ENCODE results near the gene RPP21.
"Not testable (repeated sequence)": the region's sequence is repeated elsewhere in the genome, so short reads cannot be mapped to it uniquely, and the experiment has no call there.

RPP21 gene

GRCh38 chr6:30329331-30329730, 15.6 kb upstream of the RPP21 start:
- FAIRE-seq: no peak
- DNase-seq (ENCODE audit: low spot score): no peak

- FAIRE-seq: no peak
Observed at GRCh38 chr6:30331981-30332380, 13.0 kb upstream of the RPP21 start.

DNA sequence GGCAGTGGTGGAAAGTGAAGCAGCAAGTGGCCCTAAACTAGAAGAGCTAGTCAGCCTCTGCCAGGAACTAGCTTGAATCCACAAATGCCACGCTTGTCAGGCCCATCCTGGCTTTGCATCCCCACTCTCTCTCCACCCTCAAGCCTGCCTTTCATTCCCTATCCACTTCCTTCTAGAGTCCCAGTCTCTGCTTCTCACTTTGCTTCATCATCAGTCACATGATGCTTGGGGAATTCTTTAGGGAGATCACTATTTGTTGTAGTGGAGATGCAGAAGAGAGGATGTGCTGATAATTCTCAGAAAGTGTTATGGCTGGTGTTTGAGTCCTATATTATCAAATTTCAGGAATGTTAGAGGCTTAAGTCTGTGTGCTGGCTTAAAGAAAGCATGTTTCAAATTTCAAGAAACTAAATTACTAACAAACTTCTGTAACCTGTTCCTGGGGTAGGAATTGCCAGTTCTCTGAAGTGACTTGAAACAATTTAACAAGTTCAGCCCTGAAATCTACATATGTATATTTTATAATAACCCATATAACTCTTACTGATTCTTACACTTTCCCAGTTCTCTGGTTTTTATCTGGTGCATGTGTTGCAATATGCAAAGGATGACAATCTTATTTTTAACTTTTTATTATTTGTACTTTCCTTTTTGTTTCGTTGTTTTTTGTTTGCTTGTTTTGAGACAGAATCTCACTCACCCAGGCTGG, 10.7 kb upstream of the RPP21 start:
- no peak for FAIRE-seq
- no peak for DNase-seq (ENCODE audit: low spot score)

More at GRCh38 chr6:30331981-30332380, 13.0 kb upstream of the RPP21 start:
- no peak for DNase-seq (ENCODE audit: low spot score)

DNA sequence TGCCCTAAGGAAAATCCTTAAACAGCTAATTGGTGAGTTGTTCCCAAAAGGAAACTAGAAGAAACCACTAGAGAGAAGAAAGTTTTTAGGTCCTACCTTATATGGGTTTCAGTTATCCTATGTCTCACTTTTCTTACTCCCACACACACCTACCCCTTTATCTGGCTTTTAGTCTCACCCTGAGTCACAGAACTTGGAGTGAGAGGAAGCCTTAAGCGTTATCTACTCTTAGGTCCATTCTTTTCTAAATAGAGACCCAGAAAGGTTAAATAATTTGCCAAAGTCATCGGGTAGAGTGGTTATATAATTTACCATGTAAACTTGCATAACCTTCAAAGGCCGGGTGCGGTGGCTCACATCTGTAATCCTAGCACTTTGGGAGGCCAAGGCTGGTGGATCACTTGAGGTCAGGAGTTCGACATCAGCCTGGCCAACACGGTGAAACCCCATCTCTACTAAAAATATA, 4.3 kb upstream of the RPP21 start:
- FAIRE-seq (no peak), DNase-seq (ENCODE audit: low spot score) (no peak)

GRCh38 chr6:30341218-30341617, 3.7 kb upstream of the RPP21 start:
- FAIRE-seq: no peak
- DNase-seq (ENCODE audit: low spot score): no peak

DNA sequence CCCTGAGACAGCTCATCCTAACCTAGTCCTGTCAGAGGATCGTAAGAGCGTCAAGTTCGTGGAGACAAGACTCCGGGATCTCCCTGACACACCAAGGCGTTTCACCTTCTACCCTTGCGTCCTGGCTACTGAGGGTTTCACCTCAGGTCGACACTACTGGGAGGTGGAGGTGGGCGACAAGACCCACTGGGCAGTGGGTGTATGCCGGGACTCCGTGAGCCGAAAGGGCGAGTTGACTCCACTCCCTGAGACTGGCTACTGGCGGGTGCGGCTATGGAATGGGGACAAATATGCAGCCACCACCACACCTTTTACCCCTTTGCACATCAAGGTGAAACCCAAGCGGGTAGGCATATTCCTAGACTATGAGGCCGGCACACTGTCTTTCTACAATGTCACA, 3.2 kb upstream of the RPP21 start:
- DNase-seq (ENCODE audit: low spot score) (no peak), FAIRE-seq (no peak)

GRCh38 chr6:30344191-30344867, 627 bp upstream of the RPP21 start:
- FAIRE-seq: no peak

GRCh38 chr6:30345852-30346251, 896 bp downstream of the RPP21 start:
- no peak for FAIRE-seq
- no peak for DNase-seq (ENCODE audit: low spot score)

More at GRCh38 chr6:30344191-30344867, 627 bp upstream of the RPP21 start:
- peak; percentile 13 for DNase-seq (ENCODE audit: low spot score)

DNA sequence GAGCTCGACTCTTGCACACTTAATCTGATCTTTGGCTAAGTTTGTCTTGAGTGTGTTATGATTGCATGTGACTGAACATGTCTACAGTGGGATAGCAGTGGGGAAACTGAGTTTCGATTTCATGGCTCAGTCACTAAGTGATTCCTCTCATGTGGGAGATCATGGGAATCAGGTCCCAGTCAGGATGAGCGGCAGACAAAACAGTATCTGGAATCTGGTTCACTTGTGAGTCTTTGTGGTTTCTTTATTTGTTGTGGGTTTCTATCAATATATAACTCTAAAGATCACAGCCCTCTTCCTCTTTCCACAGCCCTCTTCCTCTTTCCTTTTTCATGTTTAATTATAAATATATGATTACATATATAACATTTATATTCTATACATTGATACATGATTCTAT, 4.0 kb downstream of the RPP21 start:
- DNase-seq (ENCODE audit: low spot score) (no peak), FAIRE-seq (no peak)

DNA sequence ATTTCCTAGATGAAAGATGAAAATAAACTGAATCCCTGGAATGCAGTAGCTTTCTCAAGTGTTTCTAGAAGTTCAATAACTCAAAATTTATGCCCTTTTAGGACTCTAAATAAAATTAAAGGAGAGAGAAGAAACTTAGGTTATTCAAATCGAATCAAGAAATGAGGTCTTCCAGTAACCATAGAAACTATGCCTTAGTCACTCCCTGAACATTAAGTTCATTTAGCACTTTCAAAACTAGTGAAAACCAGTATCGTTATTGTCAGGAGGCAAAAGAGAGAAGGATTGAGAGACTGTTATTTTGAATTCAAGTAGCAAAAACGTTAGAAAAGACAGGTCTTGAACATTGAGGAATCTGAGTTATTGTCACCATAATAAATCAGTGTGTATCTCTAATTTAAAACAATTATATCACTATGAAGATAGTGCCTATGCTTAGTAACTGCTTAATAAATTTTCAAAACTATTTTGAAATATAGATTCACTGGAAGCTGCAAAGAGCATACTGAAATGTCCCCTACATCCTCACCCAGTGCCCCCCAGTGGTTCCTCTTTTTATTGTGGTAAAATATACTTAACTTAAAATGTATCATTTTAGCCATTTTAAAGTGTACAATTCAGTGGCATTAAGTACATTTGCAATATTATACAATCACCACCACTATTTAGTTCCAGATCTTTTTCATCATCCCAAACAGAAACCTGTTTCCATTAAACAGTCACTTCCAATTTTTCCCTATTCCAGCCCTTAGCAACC, 4.6 kb downstream of the RPP21 start:
- no peak for DNase-seq (ENCODE audit: low spot score)
- FAIRE-seq: no peak

GRCh38 chr6:30350524-30350923, 5.6 kb downstream of the RPP21 start:
- DNase-seq (ENCODE audit: low spot score) (no peak), FAIRE-seq (no peak)

DNA sequence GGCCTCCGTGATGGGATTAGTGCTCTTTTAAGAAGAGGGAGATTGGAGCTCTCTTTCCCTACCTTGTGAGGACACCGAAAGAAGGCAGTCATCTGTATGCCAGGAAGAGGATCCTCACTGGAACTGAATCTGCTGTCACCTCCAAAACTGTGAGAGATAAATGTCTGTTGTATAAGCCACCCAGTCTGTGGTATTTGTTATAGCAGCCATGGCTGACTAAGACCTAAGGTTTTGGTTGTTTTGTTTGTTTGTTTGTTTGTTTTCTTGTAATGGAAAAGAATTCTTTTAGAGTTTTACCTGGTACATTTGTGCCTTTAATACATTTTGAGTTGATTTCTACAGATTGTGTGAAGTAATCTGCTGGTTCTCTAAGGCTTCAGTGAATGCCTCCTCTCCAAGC, 7.6 kb downstream of the RPP21 start:
- no peak for FAIRE-seq
- DNase-seq (ENCODE audit: low spot score): no peak

DNA sequence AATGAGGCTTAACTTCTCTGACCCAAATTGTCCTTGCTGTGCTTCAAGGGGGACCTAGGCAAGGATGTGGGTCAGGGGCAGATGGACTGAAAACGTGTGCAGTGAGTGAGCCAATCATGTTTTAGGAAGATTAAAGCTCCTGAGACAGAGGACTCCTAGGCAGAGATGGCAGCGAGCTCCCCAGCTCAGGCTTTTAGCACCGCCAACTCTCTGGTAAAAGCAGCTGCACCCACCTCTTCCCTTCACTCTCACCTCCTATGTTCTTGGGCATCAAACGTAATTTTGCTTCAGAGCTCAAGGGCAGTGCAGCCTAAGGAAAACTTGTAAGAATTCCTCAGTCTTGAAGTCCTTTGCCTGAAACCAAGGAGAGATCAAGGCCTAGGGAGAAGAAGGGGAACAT, 10.3 kb downstream of the RPP21 start:
- FAIRE-seq (no peak), DNase-seq (ENCODE audit: low spot score) (no peak)

DNA sequence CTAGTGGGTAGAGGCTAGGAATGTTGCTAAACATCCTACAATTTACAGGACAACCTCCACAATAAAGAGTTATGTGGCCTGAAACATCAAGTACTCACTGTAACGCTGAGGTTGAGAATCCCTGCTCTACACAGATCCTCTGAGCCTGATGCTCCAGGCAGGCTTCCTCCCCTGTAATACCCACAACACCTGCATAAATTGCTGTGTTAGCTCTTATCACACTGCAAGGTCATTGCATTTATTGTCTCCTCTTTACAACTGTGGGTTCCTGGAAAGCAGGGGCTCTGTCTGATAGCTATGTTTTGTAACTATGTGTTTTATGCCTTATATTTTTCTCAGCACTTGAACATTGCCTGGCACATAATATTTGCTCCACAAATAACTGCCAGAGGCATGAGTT, 11.6 kb downstream of the RPP21 start:
- DNase-seq (ENCODE audit: low spot score): no peak
- no peak for FAIRE-seq

GRCh38 chr6:30357678-30358540, 13.0 kb downstream of the RPP21 start:
- DNase-seq (ENCODE audit: low spot score) (peak; percentile 79), FAIRE-seq (no peak)

GRCh38 chr6:30359276-30359675, 14.3 kb downstream of the RPP21 start:
- FAIRE-seq: no peak
- DNase-seq (ENCODE audit: low spot score): no peak

DNA sequence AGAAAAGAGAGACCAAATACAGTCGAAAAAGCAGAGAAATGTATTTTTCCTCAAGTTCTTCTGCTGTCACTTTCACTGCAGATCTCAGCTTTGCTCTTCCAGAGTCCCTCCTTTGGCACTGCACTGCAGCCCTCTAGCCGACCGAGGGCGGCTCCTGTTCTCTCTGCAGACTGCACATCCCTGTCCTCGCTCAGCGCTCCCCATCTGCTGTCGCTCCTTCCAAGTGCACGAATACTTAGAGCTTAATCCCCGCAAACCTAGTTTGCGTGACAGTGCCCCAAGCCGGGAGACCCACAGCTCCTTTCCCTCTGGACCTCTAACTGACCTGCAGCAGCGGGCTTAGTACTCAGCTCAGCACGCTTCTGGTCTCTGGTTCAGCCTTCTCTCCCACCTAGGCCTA, 15.2 kb downstream of the RPP21 start:
- DNase-seq (ENCODE audit: low spot score) (no peak), FAIRE-seq (no peak)

DNA sequence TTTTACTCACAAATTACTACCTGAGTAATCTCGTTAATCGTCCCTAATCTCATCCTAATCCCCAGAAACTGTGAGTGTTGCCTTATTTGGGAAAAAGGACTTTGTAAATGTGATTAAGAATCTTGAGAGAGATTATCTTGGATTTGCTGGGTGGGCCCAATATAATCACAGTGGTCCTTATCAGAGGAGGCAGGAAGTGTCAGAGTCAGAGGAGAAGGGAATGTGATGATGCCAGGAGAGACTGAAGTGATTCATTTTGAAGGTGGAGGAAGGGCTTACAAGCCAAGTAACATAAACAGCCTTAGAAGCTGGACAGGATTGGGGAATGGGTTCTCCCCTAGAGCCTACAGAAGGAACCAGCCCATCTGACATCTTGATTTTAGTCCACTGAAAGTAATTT, 16.7 kb downstream of the RPP21 start:
- DNase-seq (ENCODE audit: low spot score) (no peak), FAIRE-seq (no peak)

GRCh38 chr6:30363459-30363858, 18.5 kb downstream of the RPP21 start:
- FAIRE-seq (no peak), DNase-seq (ENCODE audit: low spot score) (no peak)

DNA sequence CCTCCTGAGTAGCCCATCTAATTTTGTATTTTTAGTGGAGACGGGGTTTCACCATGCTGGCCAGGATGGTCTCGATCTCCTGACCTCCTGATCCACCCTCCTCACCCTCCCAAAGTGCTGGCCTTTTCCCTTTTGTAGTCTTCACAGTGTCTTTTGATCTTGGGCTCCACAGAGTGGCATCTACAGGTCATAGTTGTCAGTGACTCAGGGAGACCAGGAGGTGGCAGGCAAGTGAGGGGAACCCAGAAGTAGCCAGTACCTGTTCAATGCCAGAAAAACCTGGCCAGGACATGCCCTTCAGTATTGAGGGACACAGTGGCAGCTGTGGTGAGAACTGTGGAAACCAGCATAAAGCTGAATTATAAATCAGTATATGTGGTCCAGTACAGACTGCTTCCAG, 19.6 kb downstream of the RPP21 start:
- DNase-seq (ENCODE audit: low spot score): no peak
- no peak for FAIRE-seq

DNA sequence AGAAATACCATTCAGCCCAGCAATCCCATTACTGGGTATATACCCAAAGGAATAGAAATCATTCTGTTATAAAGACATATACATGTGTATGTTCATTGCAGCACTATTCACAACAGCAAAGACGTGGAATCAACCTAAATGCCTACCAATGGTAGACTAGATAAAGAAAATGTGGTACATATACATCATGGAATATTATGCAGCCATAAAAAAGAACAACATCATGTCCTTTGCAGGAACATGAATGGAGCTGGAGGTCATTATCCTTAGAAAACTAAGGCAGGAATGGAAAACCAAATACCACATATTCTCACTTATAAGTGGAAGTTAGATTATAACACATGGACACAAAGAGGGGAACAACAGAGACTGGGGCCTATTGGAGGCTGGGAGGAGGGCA, 24.3 kb downstream of the RPP21 start:
- DNase-seq (ENCODE audit: low spot score); FAIRE-seq: not testable (repeated sequence)
